Measurements from ENCODE around the gene ZNF678.
"Not testable (repeated sequence)": the region's sequence is repeated elsewhere in the genome, so short reads cannot be mapped to it uniquely, and the experiment has no call there.

Gene ZNF678

GRCh38 chr1:227577500-227577899, 14.1 kb downstream of the ZNF678 start:
- Histone ChIP-seq H3K4me1 (ENCODE audit: control insufficient read depth, insufficient read depth, low read length) (no peaks in the 10 kb centered on the region), H3K9me3 (ENCODE audit: control insufficient read depth, low read length) (no peaks in the 10 kb centered on the region), H3K4me3 (ENCODE audit: low read length) (no peak overlapping the region), H3K9ac (ENCODE audit: low read length) (no peak overlapping the region), H3K36me3 (ENCODE audit: control insufficient read depth, insufficient read depth, low read length) (no peaks in the 10 kb centered on the region), H3K27me3 (ENCODE audit: control insufficient read depth, insufficient read depth, low read length) (no peaks in the 10 kb centered on the region)

DNA sequence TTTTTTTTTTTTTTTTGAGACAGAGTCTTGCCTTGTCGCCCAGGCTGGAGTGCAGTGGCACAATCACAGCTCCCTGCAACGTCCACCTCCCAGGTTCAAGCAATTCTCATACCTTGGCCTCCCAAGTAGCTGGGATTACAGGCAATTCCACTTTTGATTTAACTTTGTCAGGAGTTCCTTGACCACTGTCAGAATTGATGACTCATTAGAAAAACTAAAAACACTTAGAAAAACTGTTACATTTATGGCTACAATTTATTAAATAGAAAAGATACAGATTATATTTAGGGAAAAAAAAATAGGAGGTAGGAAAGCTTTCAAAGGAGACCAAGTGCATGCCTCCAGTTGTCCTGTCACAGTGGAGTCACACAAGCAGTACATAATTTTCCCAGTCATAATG, 20.0 kb downstream of the ZNF678 start:
- Histone ChIP-seq H3K36me3 (ENCODE audit: control insufficient read depth, insufficient read depth, low read length) (no peaks in the 10 kb centered on the region), H3K4me1 (ENCODE audit: control insufficient read depth, insufficient read depth, low read length) (no peaks in the 10 kb centered on the region), H3K9ac (ENCODE audit: low read length) (no peak overlapping the region), H3K4me3 (ENCODE audit: low read length) (no peak overlapping the region), H3K9me3 (ENCODE audit: control insufficient read depth, low read length) (no peaks in the 10 kb centered on the region), H3K27me3 (ENCODE audit: control insufficient read depth, insufficient read depth, low read length) (no peaks in the 10 kb centered on the region)

GRCh38 chr1:227586733-227587132, 23.4 kb downstream of the ZNF678 start:
- Histone ChIP-seq H3K4me1 (ENCODE audit: control insufficient read depth, insufficient read depth, low read length) (no peaks in the 10 kb centered on the region), H3K9me3 (ENCODE audit: control insufficient read depth, low read length) (peaks cover 5% of the 10 kb centered on the region), H3K36me3 (ENCODE audit: control insufficient read depth, insufficient read depth, low read length) (no peaks in the 10 kb centered on the region), H3K27me3 (ENCODE audit: control insufficient read depth, insufficient read depth, low read length) (no peaks in the 10 kb centered on the region), H3K9ac (ENCODE audit: low read length) (no peak overlapping the region), H3K4me3 (ENCODE audit: low read length) (no peak overlapping the region)

- peaks cover 5% of the 10 kb centered on the region for H3K9me3 ChIP-seq (ENCODE audit: control insufficient read depth, low read length)
Observed at GRCh38 chr1:227587968-227588367, 24.6 kb downstream of the ZNF678 start.

DNA sequence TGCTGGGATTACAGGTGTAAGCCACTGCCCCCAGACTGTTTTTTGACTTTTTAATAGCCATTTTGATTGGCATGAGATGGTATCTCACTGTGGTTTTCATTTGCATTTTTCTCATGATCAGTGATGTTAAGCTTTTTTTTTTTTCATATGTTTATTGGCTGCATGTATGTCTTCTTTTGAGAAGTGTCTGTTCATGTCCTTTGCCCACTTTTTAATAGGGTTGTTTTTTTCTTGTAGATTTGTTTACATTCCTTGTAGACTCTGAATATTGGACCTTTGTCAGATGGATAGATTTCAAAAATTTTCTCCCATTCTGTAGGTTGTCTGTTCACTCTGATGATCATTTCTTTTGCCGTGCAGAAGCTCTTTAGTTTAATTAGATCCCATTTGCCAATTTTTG, 25.4 kb downstream of the ZNF678 start:
- not testable (repeated sequence) for H3K36me3 ChIP-seq (ENCODE audit: control insufficient read depth, insufficient read depth, low read length); H3K4me1 ChIP-seq (ENCODE audit: control insufficient read depth, insufficient read depth, low read length); H3K9me3 ChIP-seq (ENCODE audit: control insufficient read depth, low read length)

More at GRCh38 chr1:227587968-227588367, 24.6 kb downstream of the ZNF678 start:
- no peak overlapping the region for H3K9ac ChIP-seq (ENCODE audit: low read length)
- no peaks in the 10 kb centered on the region for H3K4me1 ChIP-seq (ENCODE audit: control insufficient read depth, insufficient read depth, low read length)
- H3K4me3 ChIP-seq (ENCODE audit: low read length), result no peak overlapping the region
- no peaks in the 10 kb centered on the region for H3K36me3 ChIP-seq (ENCODE audit: control insufficient read depth, insufficient read depth, low read length)
- H3K27me3 ChIP-seq (ENCODE audit: control insufficient read depth, insufficient read depth, low read length), result no peaks in the 10 kb centered on the region

GRCh38 chr1:227589777-227590176, 26.4 kb downstream of the ZNF678 start:
- not testable (repeated sequence) for H3K9me3 ChIP-seq (ENCODE audit: control insufficient read depth, low read length); H3K27me3 ChIP-seq (ENCODE audit: control insufficient read depth, insufficient read depth, low read length)

More for the DNA sequence above, 25.4 kb downstream of the ZNF678 start:
- H3K9ac ChIP-seq (ENCODE audit: low read length); H3K27me3 ChIP-seq (ENCODE audit: control insufficient read depth, insufficient read depth, low read length); H3K4me3 ChIP-seq (ENCODE audit: low read length): not testable (repeated sequence)

DNA sequence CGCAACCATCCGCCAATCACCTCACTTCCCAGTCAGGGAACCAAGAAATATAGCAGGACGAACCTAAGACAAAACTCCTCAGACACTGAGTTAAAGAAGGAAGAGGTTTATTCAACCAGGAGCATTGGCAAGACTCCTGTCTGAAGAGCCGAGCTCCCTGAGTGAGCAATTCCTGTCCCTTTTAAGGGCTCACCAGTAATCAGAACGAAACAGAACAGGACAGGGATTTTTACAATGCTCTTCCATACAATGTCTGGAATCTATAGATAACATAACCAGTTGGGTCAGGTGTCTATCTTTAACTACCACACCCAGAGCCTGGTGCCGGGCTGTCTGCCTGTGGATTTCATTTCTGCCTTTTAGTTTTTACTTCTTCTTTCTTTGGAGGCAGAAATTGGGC, 32.9 kb downstream of the ZNF678 start:
- H3K36me3 ChIP-seq (ENCODE audit: control insufficient read depth, insufficient read depth, low read length); H3K9me3 ChIP-seq (ENCODE audit: control insufficient read depth, low read length); H3K4me1 ChIP-seq (ENCODE audit: control insufficient read depth, insufficient read depth, low read length); H3K9ac ChIP-seq (ENCODE audit: low read length); H3K4me3 ChIP-seq (ENCODE audit: low read length); H3K27me3 ChIP-seq (ENCODE audit: control insufficient read depth, insufficient read depth, low read length): not testable (repeated sequence)

More at GRCh38 chr1:227589777-227590176, 26.4 kb downstream of the ZNF678 start:
- H3K9ac ChIP-seq (ENCODE audit: low read length); H3K36me3 ChIP-seq (ENCODE audit: control insufficient read depth, insufficient read depth, low read length); H3K4me1 ChIP-seq (ENCODE audit: control insufficient read depth, insufficient read depth, low read length); H3K4me3 ChIP-seq (ENCODE audit: low read length): not testable (repeated sequence)

DNA sequence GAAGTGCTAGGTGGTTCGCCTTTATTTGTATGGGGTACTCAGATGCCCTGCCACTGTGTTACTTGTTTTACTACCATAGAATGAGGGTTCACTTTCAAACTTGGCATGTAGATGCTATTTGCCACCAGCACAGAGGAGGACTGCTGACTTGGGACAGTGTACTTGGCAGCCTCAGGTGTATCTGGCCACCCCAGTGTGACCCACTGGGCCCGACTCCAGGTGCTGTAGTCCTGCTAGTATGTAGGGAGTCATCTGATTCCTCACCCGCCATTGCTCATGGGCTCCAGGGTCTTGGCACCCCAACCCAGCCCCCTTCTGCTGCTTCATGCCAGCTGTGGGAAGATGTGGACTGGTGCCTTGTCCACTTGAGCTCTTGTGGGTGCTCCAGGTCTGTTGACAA, 40.0 kb downstream of the ZNF678 start:
- Histone ChIP-seq H3K27me3 (ENCODE audit: control insufficient read depth, insufficient read depth, low read length) (no peaks in the 10 kb centered on the region), H3K9ac (ENCODE audit: low read length) (no peak overlapping the region), H3K9me3 (ENCODE audit: control insufficient read depth, low read length) (no peaks in the 10 kb centered on the region), H3K4me1 (ENCODE audit: control insufficient read depth, insufficient read depth, low read length) (no peaks in the 10 kb centered on the region), H3K36me3 (ENCODE audit: control insufficient read depth, insufficient read depth, low read length) (no peaks in the 10 kb centered on the region), H3K4me3 (ENCODE audit: low read length) (no peak overlapping the region)

DNA sequence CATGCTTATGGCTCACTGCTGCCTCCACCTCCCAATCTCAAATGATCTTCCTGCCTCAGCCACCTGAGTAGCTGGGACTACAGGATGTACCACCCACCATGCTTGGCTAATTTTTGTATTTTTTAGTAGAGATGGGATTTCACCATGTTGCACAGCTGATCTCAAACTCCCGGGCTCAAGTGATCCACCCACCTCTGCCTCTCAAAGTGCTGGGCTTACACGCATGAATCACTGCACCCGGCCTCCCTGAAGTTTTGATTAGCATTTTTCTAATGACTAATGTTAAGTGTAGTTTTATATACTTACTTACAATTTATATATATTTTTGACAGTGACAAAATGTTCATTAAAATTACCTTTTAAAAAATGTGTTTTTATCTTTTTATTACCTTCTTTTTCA, 41.1 kb downstream of the ZNF678 start:
- H3K4me1 ChIP-seq (ENCODE audit: control insufficient read depth, insufficient read depth, low read length), result no peaks in the 10 kb centered on the region
- H3K36me3 ChIP-seq (ENCODE audit: control insufficient read depth, insufficient read depth, low read length), result no peaks in the 10 kb centered on the region
- H3K4me3 ChIP-seq (ENCODE audit: low read length), result no peak overlapping the region
- no peaks in the 10 kb centered on the region for H3K9me3 ChIP-seq (ENCODE audit: control insufficient read depth, low read length)
- H3K9ac ChIP-seq (ENCODE audit: low read length), result no peak overlapping the region
- no peaks in the 10 kb centered on the region for H3K27me3 ChIP-seq (ENCODE audit: control insufficient read depth, insufficient read depth, low read length)

GRCh38 chr1:227606271-227606670, 42.9 kb downstream of the ZNF678 start:
- not testable (repeated sequence) for H3K4me1 ChIP-seq (ENCODE audit: control insufficient read depth, insufficient read depth, low read length); H3K36me3 ChIP-seq (ENCODE audit: control insufficient read depth, insufficient read depth, low read length); H3K9ac ChIP-seq (ENCODE audit: low read length); H3K27me3 ChIP-seq (ENCODE audit: control insufficient read depth, insufficient read depth, low read length); H3K9me3 ChIP-seq (ENCODE audit: control insufficient read depth, low read length); H3K4me3 ChIP-seq (ENCODE audit: low read length)

- Histone ChIP-seq H3K9me3 (ENCODE audit: control insufficient read depth, low read length) (no peaks in the 10 kb centered on the region), H3K36me3 (ENCODE audit: control insufficient read depth, insufficient read depth, low read length) (no peaks in the 10 kb centered on the region), H3K9ac (ENCODE audit: low read length) (no peak overlapping the region), H3K27me3 (ENCODE audit: control insufficient read depth, insufficient read depth, low read length) (no peaks in the 10 kb centered on the region), H3K4me1 (ENCODE audit: control insufficient read depth, insufficient read depth, low read length) (no peaks in the 10 kb centered on the region), H3K4me3 (ENCODE audit: low read length) (no peak overlapping the region)
Observed at GRCh38 chr1:227607336-227607898, 44.1 kb downstream of the ZNF678 start.

DNA sequence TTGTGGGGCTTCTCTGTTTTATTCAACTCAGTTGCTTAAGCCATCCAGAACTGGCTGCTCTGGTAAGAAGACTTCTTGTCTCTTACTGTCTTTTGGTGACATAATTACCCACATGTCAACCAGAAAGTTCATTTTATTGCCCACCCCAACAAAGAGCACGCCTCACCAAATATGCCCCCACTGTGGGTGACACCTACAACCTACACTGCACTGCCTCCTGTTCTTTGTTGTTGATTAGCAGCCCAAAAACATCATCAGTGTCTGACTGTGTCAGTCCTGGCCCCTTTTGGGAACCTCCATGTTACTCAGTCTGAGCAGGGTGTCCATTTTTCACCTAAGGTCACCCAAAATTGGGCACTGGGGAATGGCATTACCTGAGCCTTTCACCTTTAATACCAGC, 49.3 kb downstream of the ZNF678 start:
- H3K9ac ChIP-seq (ENCODE audit: low read length), result no peak overlapping the region
- H3K4me3 ChIP-seq (ENCODE audit: low read length), result no peak overlapping the region
- no peaks in the 10 kb centered on the region for H3K36me3 ChIP-seq (ENCODE audit: control insufficient read depth, insufficient read depth, low read length)
- H3K9me3 ChIP-seq (ENCODE audit: control insufficient read depth, low read length), result peaks cover 4% of the 10 kb centered on the region
- no peaks in the 10 kb centered on the region for H3K27me3 ChIP-seq (ENCODE audit: control insufficient read depth, insufficient read depth, low read length)
- no peaks in the 10 kb centered on the region for H3K4me1 ChIP-seq (ENCODE audit: control insufficient read depth, insufficient read depth, low read length)

DNA sequence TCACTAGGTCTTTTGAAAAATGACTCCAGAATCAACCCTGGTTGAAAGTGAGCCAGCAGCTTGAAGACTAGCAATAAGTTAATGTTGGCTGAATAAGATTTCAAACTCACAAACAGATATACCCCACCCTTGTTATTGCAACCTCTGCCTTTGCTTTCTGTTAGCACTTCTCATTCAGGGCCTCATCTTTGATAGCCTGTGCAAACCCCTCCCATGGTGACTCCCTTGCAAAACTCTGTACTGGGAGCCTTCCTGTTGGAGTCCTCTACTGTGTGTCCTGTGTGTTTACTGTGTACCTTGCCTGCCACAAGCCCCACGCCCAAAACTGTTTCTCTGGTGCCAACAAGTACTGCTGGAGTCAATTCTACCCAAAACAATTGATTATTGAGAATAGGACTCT, 50.2 kb downstream of the ZNF678 start:
- H3K4me3 ChIP-seq (ENCODE audit: low read length), result no peak overlapping the region
- no peaks in the 10 kb centered on the region for H3K4me1 ChIP-seq (ENCODE audit: control insufficient read depth, insufficient read depth, low read length)
- H3K36me3 ChIP-seq (ENCODE audit: control insufficient read depth, insufficient read depth, low read length), result no peaks in the 10 kb centered on the region
- H3K27me3 ChIP-seq (ENCODE audit: control insufficient read depth, insufficient read depth, low read length), result no peaks in the 10 kb centered on the region
- H3K9ac ChIP-seq (ENCODE audit: low read length), result no peak overlapping the region
- H3K9me3 ChIP-seq (ENCODE audit: control insufficient read depth, low read length), result peaks cover 8% of the 10 kb centered on the region

Data from mucosa of stomach (tissue), 1 donor.